Measurements from ENCODE around the gene COLEC11.

DNA sequence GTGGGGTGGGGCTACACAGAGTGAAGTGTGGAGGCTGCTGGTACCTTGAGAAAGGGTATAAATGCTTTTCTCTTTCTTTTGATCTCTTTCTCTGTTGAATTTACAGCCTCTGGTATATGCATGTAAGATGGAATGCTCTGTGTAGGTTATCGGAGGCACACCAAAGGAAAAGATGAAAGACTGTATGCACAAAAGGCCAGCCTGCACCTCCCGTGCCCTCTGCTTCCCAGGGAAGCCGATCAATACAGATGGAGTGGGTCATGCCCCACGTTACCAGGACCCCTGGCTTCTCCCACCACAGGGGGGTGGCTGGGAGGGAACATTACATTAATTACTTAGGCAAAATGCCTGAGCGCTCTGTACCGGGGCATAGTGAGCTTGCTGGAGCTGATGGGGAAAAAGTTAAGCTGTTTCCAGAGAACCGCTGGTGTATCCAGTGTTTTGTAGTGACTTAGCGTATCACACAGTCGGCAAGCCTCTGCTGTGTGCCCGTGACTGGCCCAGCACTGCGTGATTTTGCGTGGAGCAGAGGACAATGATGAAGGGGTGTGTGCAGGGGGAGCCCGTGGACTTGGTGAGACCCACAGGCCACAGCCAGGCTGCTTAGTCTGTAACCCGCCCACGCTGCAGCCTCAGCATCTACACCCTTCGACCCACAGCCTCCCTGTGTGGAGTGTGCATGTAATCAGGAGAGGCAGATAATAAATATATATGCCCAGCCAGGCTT is 71.1 kb downstream of the COLEC11 start:
- TF ChIP-seq CTCF (IDR thresholded peaks at IDR 0.05) = no peak
- TF ChIP-seq ZFX (IDR thresholded peaks at IDR 0.05; ENCODE audit: borderline replicate concordance) = no peak
